H1 (cell line): ENCODE measurements around the gene PRKCSH. TPM values are rescaled to one million over a fixed set of nuclear protein-coding genes. Genes with fewer than 3 reads are reported as not detected.

Source experiments
- BACH1 ChIP-seq: IDR thresholded peaks from 2 replicates; pipeline ENCODE4 v1.6.1; 2012; ENCODE audit warnings: low read length, improper control_type of control experiment
- CHD2 ChIP-seq: IDR thresholded peaks from 2 replicates; pipeline ENCODE4 v1.6.1; 2012; ENCODE audit warnings: low read length, improper control_type of control experiment
- CHD7 ChIP-seq: fragments of 300-600 bp; sonication (generic); IDR thresholded peaks from 2 replicates; pipeline ENCODE4 v1.7.1; 2012; ENCODE audit warnings: low read length, moderate library complexity, mild to moderate bottlenecking, inconsistent platforms; ENCODE audit not compliant: insufficient replicate concordance
- EP300 ChIP-seq, 2 experiments: IDR thresholded peaks; 1 replicate in 1 of 2; 2 replicates in 1 of 2; pipeline ENCODE4 v1.6.1; 2011 to 2012; ENCODE audit warnings: low read depth in 2 of 2, low read length in 2 of 2, mild to moderate bottlenecking in 2 of 2, borderline replicate concordance in 1 of 2, inconsistent platforms in 1 of 2, moderate library complexity in 1 of 2
- FOSL1 ChIP-seq: IDR thresholded peaks from 2 replicates; pipeline ENCODE4 v1.6.1; 2011; ENCODE audit warnings: mild to moderate bottlenecking, low read depth, low read length, moderate library complexity; ENCODE audit not compliant: insufficient read depth
- HDAC2 ChIP-seq, 2 experiments: fragments of 300-600 bp in 1 of 2; sonication (generic) in 1 of 2; IDR thresholded peaks; 2 replicates each; pipeline ENCODE4 v1.6.1; 2011 to 2012; ENCODE audit warnings: low read depth in 2 of 2, low read length in 2 of 2, mild to moderate bottlenecking in 2 of 2, moderate library complexity in 2 of 2, borderline replicate concordance in 1 of 2, inconsistent platforms in 1 of 2
- KDM4A ChIP-seq: IDR thresholded peaks from one replicate; pipeline ENCODE4 v1.7.1; 2012; ENCODE audit warnings: low read depth, mild to moderate bottlenecking, moderate library complexity, low read length, inconsistent platforms; ENCODE audit not compliant: severe bottlenecking
- PHF8 ChIP-seq: fragments of 200-600 bp; sonication (generic); conservative IDR thresholded peaks from 2 replicates; pipeline ENCODE4 v1.7.1; 2012; ENCODE audit warnings: low read depth, mild to moderate bottlenecking, inconsistent platforms, low read length, moderate library complexity
- RXRA ChIP-seq: IDR thresholded peaks from 2 replicates; pipeline ENCODE4 v1.6.1; 2011; ENCODE audit warnings: low read depth, mild to moderate bottlenecking, low read length, moderate library complexity; ENCODE audit not compliant: insufficient read depth
- SIRT6 ChIP-seq: IDR thresholded peaks from one replicate; pipeline ENCODE4 v1.7.1; 2012; ENCODE audit warnings: low read length, inconsistent platforms
- SUZ12 ChIP-seq: fragments of 200-600 bp; sonication (generic); IDR thresholded peaks from 2 replicates; pipeline ENCODE4 v1.6.1; 2012; ENCODE audit warnings: mild to moderate bottlenecking, inconsistent platforms, low read length, moderate library complexity, mixed read lengths
- TAF1 ChIP-seq: IDR thresholded peaks from 2 replicates; pipeline ENCODE4 v1.6.1; 2011; ENCODE audit warnings: mild to moderate bottlenecking, low read depth, low read length
- polyA plus RNA-seq, 7 experiments: library from polyadenylated mRNA; depleted of rRNA in 3 of 7; stranded (reverse) in 5 of 7; unstranded in 2 of 7; fragments of >200 nt in 5 of 7; fragments of 200-250 nt in 2 of 7; gene quantifications; 1 replicate in 5 of 7; 2 replicates in 1 of 7; 4 replicates in 1 of 7; pipeline versions ENCODE4 v1.2.1 to v1.2.3, GENCODE V29; 2011 to 2013; ENCODE audit warnings: missing spikeins in 2 of 7, mixed read lengths in 2 of 7
- total RNA-seq: library from RNA; stranded (reverse); fragmentation: NEBNext Ultra II Directional; extraction: Animal tissue kit (Norgen Biotek cat#: 25700); gene quantifications from 2 replicates; pipeline ENCODE4 v1.2.1, GENCODE V29; 2021

PRKCSH gene
- total and polyA plus RNA-seq, 2 of the 8 experiments (the other 6 are each of a cell fraction or from before 2014, with no cell fraction given), result 97.2 to 337 TPM

GRCh38 chr19:11463391-11463790 lies 28.0 kb downstream of the PRKCSH start (continued):
- no peak for TF ChIP-seq CHD7
- no peak for TF ChIP-seq SIRT6
- no peak for TF ChIP-seq EP300 (IDR thresholded peaks at IDR 0.05; ENCODE audit: borderline replicate concordance in 1 of 2, low read depth in 2 of 2, low read length in 2 of 2)
- no peak for TF ChIP-seq FOSL1
- TF ChIP-seq KDM4A, result no peak
- no peak for TF ChIP-seq PHF8
- no peak for TF ChIP-seq RXRA
- TF ChIP-seq TAF1, result no peak
- TF ChIP-seq HDAC2 (IDR thresholded peaks at IDR 0.05; ENCODE audit: borderline replicate concordance in 1 of 2, low read depth in 2 of 2, low read length in 2 of 2), result no peak
- no peak for TF ChIP-seq SUZ12
- no peak for TF ChIP-seq CHD2
- no peak for TF ChIP-seq BACH1
